ENCODE data around the gene VGLL4.

The VGLL4 gene

GRCh38 chr3:11637901-11638458 lies 5.7 kb downstream of the VGLL4 start:
- ChIA-PET POLR2A (no interaction called here), CTCF (interaction anchor here (0.9 kb wide), 1 partner anchor 30 kb away, joined by 3 read pairs; no protein-coding TSS in a partner anchor)
- TF ChIP-seq L3MBTL2 (conservative IDR thresholded peaks at IDR 0.05) (peak; percentile 27; the same call in 1 of the 2 replicates), FOXA1 (IDR thresholded peaks at IDR 0.05) (no peak), CTBP1 (IDR thresholded peaks at IDR 0.05; ENCODE audit: borderline replicate concordance) (no peak)
- no peak for DNase-seq (ENCODE audit: extremely low spot score)

GRCh38 chr3:11636394-11636770 lies 7.3 kb downstream of the VGLL4 start:
- ChIA-PET CTCF (no interaction called here), POLR2A (no interaction called here)
- DNase-seq (ENCODE audit: extremely low spot score) = no peak
- TF ChIP-seq ELF4 (IDR thresholded peaks at IDR 0.05) = no peak

GRCh38 chr3:11635680-11636393 lies 7.9 kb downstream of the VGLL4 start:
- POLR2A ChIA-PET = no interaction called here
- no peak for TF ChIP-seq CTBP1 (IDR thresholded peaks at IDR 0.05; ENCODE audit: borderline replicate concordance)
- TF ChIP-seq LEF1 (IDR thresholded peaks at IDR 0.05; ENCODE audit: borderline replicate concordance) = no peak
- TF ChIP-seq SP1 (IDR thresholded peaks at IDR 0.05) = no peak
- no peak for TF ChIP-seq HDGF (IDR thresholded peaks at IDR 0.05; ENCODE audit: borderline replicate concordance)
- no peak for TF ChIP-seq NFRKB (IDR thresholded peaks at IDR 0.05)
- TF ChIP-seq ARNT (IDR thresholded peaks at IDR 0.05) = no peak
- TF ChIP-seq FOXA1 (IDR thresholded peaks at IDR 0.05) = no peak
- TF ChIP-seq FOXK2 (IDR thresholded peaks at IDR 0.05) = no peak
- no peak for TF ChIP-seq BHLHE40 (IDR thresholded peaks at IDR 0.05; ENCODE audit: borderline replicate concordance)
- no peak for TF ChIP-seq TARDBP (IDR thresholded peaks at IDR 0.05)
- TF ChIP-seq FOXM1 (IDR thresholded peaks at IDR 0.05; ENCODE audit: borderline replicate concordance) = no peak
- TF ChIP-seq L3MBTL2 (conservative IDR thresholded peaks at IDR 0.05) = no peak
- no peak for TF ChIP-seq SUZ12 (IDR thresholded peaks at IDR 0.05)
- no peak for TF ChIP-seq ZNF384 (IDR thresholded peaks at IDR 0.05)
- TF ChIP-seq ELF4 (IDR thresholded peaks at IDR 0.05) = no peak
- TF ChIP-seq PKNOX1 (IDR thresholded peaks at IDR 0.05) = no peak
- no peak for DNase-seq (ENCODE audit: extremely low spot score)
- CTCF ChIA-PET = no interaction called here

GRCh38 chr3:11634974-11635612 lies 8.6 kb downstream of the VGLL4 start:
- TF ChIP-seq ELF4 (IDR thresholded peaks at IDR 0.05) = no peak
- TF ChIP-seq LEF1 (IDR thresholded peaks at IDR 0.05; ENCODE audit: borderline replicate concordance) = no peak
- TF ChIP-seq CTBP1 (IDR thresholded peaks at IDR 0.05; ENCODE audit: borderline replicate concordance) = no peak
- TF ChIP-seq L3MBTL2 (conservative IDR thresholded peaks at IDR 0.05) = no peak
- CTCF ChIA-PET = no interaction called here
- POLR2A ChIA-PET = no interaction called here
- DNase-seq (ENCODE audit: extremely low spot score) = no peak

GRCh38 chr3:11634081-11634635 lies 9.6 kb downstream of the VGLL4 start:
- CTCF ChIA-PET = no interaction called here
- POLR2A ChIA-PET = no interaction called here
- TF ChIP-seq ZNF384 (IDR thresholded peaks at IDR 0.05) = no peak
- TF ChIP-seq NFRKB (IDR thresholded peaks at IDR 0.05) = no peak
- TF ChIP-seq SUZ12 (IDR thresholded peaks at IDR 0.05) = no peak
- TF ChIP-seq TARDBP (IDR thresholded peaks at IDR 0.05) = no peak
- DNase-seq (ENCODE audit: extremely low spot score) = no peak

GRCh38 chr3:11632966-11633365 lies 10.7 kb downstream of the VGLL4 start:
- no peak for DNase-seq (ENCODE audit: extremely low spot score)
- ChIA-PET CTCF (no interaction called here), POLR2A (no interaction called here)
- no peak for TF ChIP-seq TARDBP (IDR thresholded peaks at IDR 0.05)
- no peak for TF ChIP-seq PKNOX1 (IDR thresholded peaks at IDR 0.05)
- no peak for TF ChIP-seq NFRKB (IDR thresholded peaks at IDR 0.05)

GRCh38 chr3:11632564-11632963 lies 11.2 kb downstream of the VGLL4 start:
- ChIA-PET POLR2A (no interaction called here), CTCF (no interaction called here)
- no peak for DNase-seq (ENCODE audit: extremely low spot score)
- TF ChIP-seq PKNOX1 (IDR thresholded peaks at IDR 0.05) (peak; percentile 66), BHLHE40 (IDR thresholded peaks at IDR 0.05; ENCODE audit: borderline replicate concordance) (no peak), CTBP1 (IDR thresholded peaks at IDR 0.05; ENCODE audit: borderline replicate concordance) (peak; percentile 41; the same call in 1 of the 2 replicates)
